ENCODE data around the gene CRIP1.

DNA sequence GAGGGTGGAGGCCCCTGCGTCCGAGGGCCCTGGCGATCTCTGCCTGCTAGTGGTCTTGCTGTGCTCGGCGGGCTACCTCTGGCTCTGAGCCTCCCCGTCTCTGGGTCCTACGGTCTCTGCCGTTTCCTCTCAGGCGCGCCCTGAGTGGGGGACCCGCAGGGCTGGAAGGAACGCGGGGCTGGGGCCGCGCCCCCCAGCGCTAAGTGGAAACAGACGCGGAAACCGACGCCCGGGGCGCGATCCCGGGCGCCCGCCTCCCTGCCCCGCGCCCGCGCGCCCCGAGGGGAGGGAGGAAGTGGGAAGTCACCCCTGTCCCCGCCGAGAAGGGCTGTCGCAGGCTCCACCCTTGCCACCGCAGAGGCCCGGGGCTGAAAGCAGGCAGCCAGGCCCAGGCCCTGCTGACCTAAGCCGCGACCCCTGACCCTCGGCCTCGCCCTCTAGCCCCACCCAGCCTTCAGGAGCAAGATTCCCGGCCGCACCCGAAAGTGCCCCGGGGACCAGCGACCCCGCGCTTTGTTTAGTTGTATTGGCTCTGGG lies 831 bp downstream of the CRIP1 start:
- TF ChIP-seq, protein P1, sequence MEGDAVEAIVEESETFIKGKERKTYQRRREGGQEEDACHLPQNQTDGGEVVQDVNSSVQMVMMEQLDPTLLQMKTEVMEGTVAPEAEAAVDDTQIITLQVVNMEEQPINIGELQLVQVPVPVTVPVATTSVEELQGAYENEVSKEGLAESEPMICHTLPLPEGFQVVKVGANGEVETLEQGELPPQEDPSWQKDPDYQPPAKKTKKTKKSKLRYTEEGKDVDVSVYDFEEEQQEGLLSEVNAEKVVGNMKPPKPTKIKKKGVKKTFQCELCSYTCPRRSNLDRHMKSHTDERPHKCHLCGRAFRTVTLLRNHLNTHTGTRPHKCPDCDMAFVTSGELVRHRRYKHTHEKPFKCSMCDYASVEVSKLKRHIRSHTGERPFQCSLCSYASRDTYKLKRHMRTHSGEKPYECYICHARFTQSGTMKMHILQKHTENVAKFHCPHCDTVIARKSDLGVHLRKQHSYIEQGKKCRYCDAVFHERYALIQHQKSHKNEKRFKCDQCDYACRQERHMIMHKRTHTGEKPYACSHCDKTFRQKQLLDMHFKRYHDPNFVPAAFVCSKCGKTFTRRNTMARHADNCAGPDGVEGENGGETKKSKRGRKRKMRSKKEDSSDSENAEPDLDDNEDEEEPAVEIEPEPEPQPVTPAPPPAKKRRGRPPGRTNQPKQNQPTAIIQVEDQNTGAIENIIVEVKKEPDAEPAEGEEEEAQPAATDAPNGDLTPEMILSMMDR (IDR thresholded peaks at IDR 0.05) = no peak
- TF ChIP-seq POLR2A (IDR thresholded peaks at IDR 0.05) = peak in 1 of 4 donors; percentile 8

Measured in esophagus squamous epithelium (tissue), 4 donors.